HFFc6 (cell line): ENCODE results near the gene GFI1. TPM values are rescaled to one million over a fixed set of nuclear protein-coding genes. Genes with fewer than 3 reads are reported as not detected.
A peak's percentile ranks its signal among the peaks of the same experiment; 100 is the strongest.

Source experiments
- DNase-seq: peaks from one replicate; pipeline ENCODE4 v3.0.0-alpha.2; 2018
- H3K27ac Mint-ChIP-seq: 2 replicates; pipeline ENCODE4 v1.8.0; 2020; ENCODE audit warnings: mild to moderate bottlenecking, mixed read lengths
- H3K27me3 Mint-ChIP-seq: 2 replicates; pipeline ENCODE4 v1.8.0; 2021; ENCODE audit warnings: mild to moderate bottlenecking, moderate library complexity, mixed read lengths; ENCODE audit not compliant: insufficient read depth
- H3K36me3 Mint-ChIP-seq: 2 replicates; pipeline ENCODE4 v1.8.0; 2021; ENCODE audit warnings: low read depth, mixed read lengths
- H3K4me1 Mint-ChIP-seq: 2 replicates; pipeline ENCODE4 v1.8.0; 2020; ENCODE audit warnings: low read depth, mixed read lengths
- H3K4me3 Mint-ChIP-seq: 2 replicates; pipeline ENCODE4 v1.8.0; 2020; ENCODE audit warnings: mild to moderate bottlenecking, moderate library complexity, mixed read lengths
- H3K9me3 Mint-ChIP-seq: 2 replicates; pipeline ENCODE4 v1.8.0; 2020; ENCODE audit warnings: mild to moderate bottlenecking, mixed read lengths
- CTCF ChIP-seq: fragments of 200-600 bp; sonication (generic); IDR thresholded peaks from 2 replicates; pipeline ENCODE4 v1.5.0; 2021; ENCODE audit warnings: antibody characterized with exemption, mild to moderate bottlenecking
- total RNA-seq, 6 experiments: library from RNA; stranded (reverse); fragmentation: NEBNext Ultra II Directional; extraction: Animal tissue kit (Norgen Biotek cat#: 25700); gene quantifications; 2 replicates in 1 of 6; 3 replicates in 5 of 6; pipeline ENCODE4 v1.2.3, GENCODE V29; 2021

The GFI1 gene
- total RNA-seq, 6 experiments from 2014 or later: 0.05 to 0.28 (median 0.07) TPM; not detected in 1

- Mint-ChIP-seq H3K4me3 (no peak overlapping the region), H3K27ac (no peak overlapping the region), H3K9me3 (no peaks in the 10 kb centered on the region), H3K4me1 (peaks cover 21% of the 10 kb centered on the region), H3K36me3 (peaks cover 5% of the 10 kb centered on the region; the same call in 1 of the 2 replicates), H3K27me3 (peaks cover 65% of the 10 kb centered on the region)
- TF ChIP-seq CTCF: no peak
- no peak for DNase-seq
These were observed 7.1 kb downstream of the GFI1 start for GRCh38 chr1:92479587-92479986.

- no peak overlapping the region for H3K4me3 Mint-ChIP-seq
- DNase-seq: peak; percentile 28
- no peak overlapping the region for H3K27ac Mint-ChIP-seq
- H3K27me3 Mint-ChIP-seq: peaks cover 62% of the 10 kb centered on the region
- peaks cover 5% of the 10 kb centered on the region; the same call in 1 of the 2 replicates for H3K36me3 Mint-ChIP-seq
- H3K4me1 Mint-ChIP-seq: peaks cover 14% of the 10 kb centered on the region
- no peak for TF ChIP-seq CTCF
- H3K9me3 Mint-ChIP-seq: no peaks in the 10 kb centered on the region
These were observed 8.3 kb downstream of the GFI1 start for GRCh38 chr1:92478393-92478792.

DNA sequence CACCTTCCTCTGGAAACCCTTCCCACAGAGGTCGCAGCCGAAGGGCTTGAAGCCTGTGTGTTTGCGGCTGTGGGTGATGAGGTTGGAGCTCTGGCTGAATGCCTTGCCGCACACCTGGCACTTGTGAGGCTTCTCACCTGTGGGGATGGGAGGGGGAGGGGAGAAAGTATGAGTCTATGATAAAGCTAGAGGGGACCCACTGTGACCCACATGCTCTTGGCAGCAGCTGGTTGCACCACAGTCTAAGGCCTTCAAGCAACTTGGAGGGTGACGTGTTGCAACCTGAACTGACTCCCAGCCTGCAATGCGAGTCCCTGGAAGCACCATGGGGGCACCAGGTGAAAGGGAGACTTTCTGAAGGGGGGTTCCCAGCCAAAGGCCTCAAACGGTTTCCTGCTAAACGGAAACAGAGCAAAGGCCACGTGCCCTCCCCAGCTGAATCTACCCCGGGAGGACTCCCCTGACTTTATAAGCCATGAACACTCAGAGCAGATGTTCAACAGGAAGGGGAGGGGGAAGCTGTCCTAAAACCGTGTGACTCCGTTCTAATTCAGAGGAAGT lies 10.6 kb downstream of the GFI1 start:
- H3K36me3 Mint-ChIP-seq: no peaks in the 10 kb centered on the region
- H3K4me1 Mint-ChIP-seq: peaks cover 6% of the 10 kb centered on the region
- no peak for TF ChIP-seq CTCF
- peaks cover 42% of the 10 kb centered on the region for H3K27me3 Mint-ChIP-seq
- no peak for DNase-seq
- H3K27ac Mint-ChIP-seq: no peak overlapping the region
- H3K9me3 Mint-ChIP-seq: no peaks in the 10 kb centered on the region
- no peak overlapping the region for H3K4me3 Mint-ChIP-seq

- Mint-ChIP-seq H3K4me1 (peaks cover 6% of the 10 kb centered on the region), H3K27me3 (peaks cover 38% of the 10 kb centered on the region)
- TF ChIP-seq CTCF: no peak
These were observed 11.7 kb downstream of the GFI1 start for GRCh38 chr1:92475029-92475428.

GRCh38 chr1:92473781-92474495 lies 12.8 kb downstream of the GFI1 start:
- Mint-ChIP-seq H3K27ac (no peak overlapping the region), H3K36me3 (no peaks in the 10 kb centered on the region), H3K4me1 (peaks cover 6% of the 10 kb centered on the region), H3K27me3 (peaks cover 30% of the 10 kb centered on the region), H3K4me3 (no peak overlapping the region), H3K9me3 (no peaks in the 10 kb centered on the region)
- DNase-seq: no peak
- no peak for TF ChIP-seq CTCF

More at GRCh38 chr1:92475029-92475428, 11.7 kb downstream of the GFI1 start:
- Mint-ChIP-seq H3K4me3 (no peak overlapping the region), H3K9me3 (no peaks in the 10 kb centered on the region), H3K27ac (no peak overlapping the region), H3K36me3 (no peaks in the 10 kb centered on the region)
- DNase-seq: no peak
